ENCODE measurements around the gene TSGA10IP. TPM values are rescaled to one million over a fixed set of nuclear protein-coding genes. Genes with fewer than 3 reads are reported as not detected.
"Not testable (repeated sequence)": the region's sequence is repeated elsewhere in the genome, so short reads cannot be mapped to it uniquely, and the experiment has no call there.

TSGA10IP gene
- total RNA-seq, 1 donor from 2014 or later: not detected

DNA sequence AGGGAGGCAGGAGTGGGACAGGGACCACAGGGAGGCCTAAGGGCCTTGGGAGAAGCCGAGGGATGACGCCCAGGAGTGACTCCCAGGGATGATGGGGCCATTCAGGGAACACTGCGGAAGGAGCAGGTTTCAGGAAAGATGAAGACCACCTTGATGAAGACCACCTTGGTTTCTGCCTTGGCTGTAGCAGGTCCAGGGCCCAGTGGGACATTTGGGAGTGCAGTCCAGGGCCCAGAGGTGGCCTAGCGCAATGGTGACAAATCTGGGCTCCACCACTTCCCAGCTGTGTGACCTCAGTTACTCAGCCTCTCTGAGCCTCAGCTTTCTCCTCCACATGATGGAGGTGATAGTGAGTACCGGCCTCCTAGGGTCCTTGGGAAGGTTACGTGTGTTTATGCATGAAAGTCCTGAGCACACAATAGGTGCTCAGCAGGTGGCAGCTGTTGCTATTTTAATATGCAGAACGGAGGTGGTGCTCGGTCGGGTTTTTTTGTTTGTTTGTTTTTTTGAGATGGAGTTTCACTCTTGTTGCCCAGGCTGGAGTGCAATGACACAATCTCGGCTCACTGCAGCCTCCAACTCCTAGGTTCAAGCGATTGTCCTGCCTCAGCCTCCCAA is 770 bp downstream of the TSGA10IP start:
- DNase-seq (ENCODE audit: low read depth): no peak

DNA sequence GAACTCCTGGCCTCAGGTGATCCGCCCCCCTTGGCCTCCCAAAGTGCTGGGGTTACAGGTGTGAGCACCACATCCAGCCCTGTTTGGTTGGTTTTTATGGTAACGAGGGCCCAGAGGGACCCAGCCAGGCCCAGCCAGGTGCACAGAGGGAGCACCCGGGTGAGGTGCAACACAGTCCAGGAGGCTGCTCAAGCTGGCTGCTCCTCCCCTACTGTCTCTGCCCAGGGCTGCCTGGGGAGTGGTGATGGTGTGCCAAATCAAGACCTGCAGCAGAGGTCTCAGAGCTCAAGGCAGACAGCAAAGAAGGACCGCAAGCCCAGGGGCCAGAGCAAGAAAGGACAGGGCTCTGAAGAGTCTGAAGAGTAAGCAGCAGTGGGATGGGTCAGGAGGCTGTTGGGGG is 1.4 kb downstream of the TSGA10IP start:
- DNase-seq (ENCODE audit: low read depth): no peak

DNA sequence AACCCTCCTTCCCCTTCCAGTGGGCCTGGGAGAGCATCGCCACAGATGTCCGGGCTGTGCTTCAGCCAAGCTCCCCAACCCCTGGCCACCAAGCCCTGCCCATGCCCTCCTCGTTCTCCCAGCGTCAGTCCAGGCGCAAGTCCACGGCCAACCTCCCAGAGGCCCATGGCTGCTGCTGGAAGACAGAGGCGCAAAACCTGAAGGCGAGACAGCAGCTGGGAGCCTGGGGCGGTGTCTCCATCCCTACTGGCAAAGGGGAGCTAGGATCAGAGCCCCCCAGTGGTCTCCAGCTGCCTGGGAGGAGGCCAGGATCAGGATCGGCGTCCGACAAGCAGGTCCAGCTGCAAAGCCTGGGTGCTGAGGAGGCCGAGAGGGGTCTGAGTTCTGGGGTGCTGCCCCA is 1.9 kb downstream of the TSGA10IP start:
- no peak for DNase-seq (ENCODE audit: low read depth)

DNA sequence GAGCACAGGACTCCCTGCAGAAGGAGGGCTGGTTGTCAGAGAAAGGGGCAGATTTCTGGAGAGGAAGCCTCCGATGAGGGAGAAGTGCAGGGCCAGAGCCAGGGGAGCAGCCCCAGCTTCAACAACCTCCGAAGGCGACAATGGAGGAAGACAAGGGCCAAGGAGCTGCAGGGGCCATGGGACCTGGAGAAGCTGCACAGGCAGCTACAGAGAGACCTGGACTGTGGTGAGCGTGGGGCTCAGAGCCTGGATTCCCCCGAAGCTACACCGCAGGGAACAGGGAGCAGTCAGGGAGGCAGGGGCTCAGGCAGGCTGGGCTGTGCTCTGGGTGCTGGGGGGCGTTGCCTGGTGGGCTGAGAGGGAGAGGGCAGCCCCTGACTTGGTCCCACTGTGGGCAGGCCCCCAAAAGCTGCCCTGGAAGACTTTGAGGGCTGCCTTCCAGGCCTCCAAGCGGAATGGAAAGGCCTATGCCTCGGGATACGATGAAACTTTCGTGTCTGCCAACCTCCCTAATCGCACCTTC is 2.4 kb downstream of the TSGA10IP start:
- no peak for DNase-seq (ENCODE audit: low read depth)

DNA sequence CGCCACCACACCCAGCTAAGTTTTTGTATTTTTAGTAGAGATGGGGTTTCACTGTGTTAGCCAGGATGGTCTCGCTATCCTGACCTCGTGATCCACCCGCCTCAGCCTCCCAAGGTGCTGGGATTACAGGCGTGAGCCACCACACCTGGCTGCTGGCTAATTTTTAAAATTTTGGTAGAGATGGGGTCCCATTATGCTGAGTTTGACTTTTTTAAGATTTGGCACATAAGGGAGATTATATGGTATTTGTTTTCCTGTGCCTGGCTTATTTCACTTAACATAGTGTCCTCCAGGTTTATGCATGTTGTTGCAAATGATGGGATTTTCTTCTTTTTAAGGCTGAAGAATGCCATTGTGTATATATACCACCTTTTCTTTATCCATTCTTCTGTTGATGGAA is 5.4 kb downstream of the TSGA10IP start:
- DNase-seq (ENCODE audit: low read depth): not testable (repeated sequence)

DNA sequence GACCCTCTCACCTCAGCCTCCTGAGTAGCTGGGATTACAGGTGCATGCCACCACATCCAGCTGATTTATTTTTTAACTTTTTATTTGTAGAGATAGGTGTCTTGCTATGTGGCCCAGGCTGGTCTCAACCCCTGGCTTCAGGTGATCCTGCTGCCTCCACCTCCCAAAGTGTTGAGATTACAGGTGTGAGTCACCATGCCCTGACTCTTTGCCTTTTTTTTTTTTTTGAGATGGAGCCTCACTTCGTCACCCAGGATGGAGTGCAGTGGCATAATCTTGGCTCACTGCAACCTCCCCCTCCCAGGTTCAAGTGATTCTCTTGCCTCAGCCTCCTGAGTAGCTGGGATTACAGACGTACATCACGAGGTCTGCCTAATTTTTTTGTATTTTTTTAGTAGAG is 6.4 kb downstream of the TSGA10IP start:
- not testable (repeated sequence) for DNase-seq (ENCODE audit: low read depth)

DNA sequence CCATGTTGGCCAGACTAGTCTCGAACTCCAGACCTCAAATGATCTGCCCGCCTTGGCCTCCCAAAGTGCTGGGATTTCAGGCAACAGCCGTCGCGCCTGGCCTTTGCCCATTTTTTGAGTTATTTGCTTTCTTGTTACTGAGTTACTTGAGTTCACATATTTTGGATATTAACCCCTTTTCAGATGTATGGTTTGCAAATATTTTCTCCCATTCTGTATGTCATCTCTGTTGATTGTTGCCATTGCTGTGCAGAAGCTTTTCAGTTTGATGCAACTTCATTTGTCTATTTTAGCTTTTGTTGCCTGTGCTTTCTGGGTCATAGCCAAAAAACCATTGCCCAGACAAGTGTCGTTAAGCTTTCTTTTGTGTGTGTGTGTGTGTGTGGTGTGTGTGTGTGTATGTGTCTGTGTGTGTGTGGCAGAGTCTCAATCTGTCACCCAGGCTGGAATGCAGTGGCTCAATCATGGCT is 6.8 kb downstream of the TSGA10IP start:
- DNase-seq (ENCODE audit: low read depth): no peak

DNA sequence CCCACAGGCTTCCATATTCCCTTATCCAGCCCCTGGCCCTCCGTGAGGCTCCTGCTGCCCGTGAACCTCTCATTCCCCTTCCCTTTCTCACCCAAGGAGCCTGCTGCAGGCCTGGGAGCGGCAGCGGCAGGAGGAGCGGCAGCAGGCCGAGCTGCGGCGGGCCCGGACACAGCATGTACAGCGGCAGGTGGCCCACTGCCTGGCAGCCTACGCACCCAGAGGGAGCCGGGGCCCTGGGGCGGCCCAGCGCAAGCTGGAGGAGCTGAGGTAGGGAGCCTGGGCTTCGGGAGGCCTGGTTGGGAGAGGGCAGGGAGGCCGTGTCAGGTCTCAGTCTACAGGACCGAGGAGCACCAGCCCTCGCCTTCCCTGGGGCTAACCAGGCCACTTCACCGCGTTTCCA is 8.2 kb downstream of the TSGA10IP start:
- no peak for DNase-seq (ENCODE audit: low read depth)

DNA sequence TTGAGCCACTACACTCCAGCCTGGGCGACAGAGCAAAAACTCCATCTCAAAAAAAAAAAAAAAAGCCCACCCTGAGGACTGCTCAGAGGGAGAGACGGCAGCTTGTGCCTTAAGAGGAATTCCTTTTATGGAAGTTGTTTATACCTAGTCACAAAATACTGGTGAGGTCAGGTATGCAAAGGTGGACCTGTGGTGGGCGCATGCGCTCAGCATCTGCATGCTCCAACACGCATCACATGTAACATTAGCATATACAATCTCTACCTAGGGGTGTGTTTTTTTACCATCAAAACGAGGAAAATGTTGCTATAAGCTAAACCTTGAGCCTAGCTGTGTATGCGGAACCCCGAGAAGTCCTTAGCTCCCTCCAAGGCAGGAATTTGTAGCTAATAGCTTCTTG is 9.5 kb downstream of the TSGA10IP start:
- DNase-seq (ENCODE audit: low read depth): no peak

DNA sequence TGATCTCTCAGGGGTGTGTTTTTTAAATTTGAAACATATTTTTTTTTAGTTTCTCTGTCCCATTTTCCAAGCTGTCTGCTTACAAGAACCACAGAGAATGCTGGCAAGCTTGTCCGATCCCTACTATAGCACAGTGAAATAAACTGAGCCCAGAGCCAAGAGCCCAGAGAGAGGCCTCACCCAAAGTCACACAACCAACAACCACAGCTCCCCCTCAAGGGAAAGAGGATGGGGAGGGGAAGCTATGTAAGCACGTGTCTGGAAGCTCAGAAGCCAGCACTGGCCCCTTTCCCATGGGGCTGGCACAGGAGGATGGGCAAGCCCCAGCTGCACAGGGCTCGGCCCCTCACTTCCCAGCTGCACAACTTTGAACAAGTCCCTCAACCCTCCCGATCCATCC is 13.0 kb downstream of the TSGA10IP start:
- no peak for DNase-seq (ENCODE audit: low read depth)

DNA sequence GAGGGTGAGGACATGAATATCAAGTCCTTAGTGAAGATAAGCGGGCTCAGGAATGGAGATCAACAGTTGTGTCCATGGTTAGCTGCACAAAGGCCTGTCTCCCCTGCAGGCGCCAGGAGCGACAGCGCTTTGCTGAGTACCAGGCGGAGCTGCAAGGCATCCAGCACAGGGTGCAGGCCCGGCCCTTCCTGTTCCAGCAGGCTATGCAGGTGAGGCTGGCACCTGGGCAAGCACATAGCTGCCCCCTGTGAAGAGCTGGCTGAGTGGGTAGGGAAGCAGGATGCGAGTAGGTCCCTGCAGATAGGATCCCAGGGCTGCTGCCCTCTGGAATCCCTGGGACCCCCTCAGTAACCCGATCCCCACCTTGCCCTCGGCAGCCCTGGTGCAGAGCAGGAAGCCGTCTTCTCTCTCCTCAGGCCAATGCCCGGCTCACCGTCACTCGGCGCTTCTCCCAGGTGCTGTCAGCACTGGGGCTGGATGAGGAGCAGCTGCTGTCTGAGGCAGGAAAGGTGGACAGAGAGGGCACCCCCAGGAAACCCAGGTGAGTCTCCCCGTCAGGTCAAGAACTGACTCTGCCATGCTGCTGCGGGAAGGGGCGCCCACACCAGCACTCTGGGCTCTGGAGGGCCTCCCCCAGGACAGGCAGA is 13.6 kb downstream of the TSGA10IP start:
- no peak for DNase-seq (ENCODE audit: low read depth)

DNA sequence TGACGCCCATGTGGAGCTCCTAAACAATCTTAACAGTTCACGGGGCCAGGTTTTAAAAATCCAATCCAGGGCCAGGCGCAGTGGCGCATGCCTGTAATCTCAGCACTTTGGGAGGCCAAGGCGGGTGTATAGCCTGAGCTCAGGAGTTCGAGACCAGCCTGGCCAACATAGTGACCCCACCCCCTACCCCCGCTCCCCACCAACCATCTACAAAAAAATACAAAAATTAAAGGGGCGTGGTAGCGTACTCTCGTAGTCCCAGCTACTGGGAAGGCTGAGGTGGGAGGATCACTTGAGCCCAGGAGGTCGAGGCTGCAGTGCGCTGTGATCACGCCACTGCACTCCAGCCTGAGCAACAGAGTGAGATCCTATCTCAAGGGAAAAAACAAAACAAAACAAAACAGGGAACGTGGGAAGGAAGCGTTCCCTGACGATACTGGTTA is 15.6 kb downstream of the TSGA10IP start:
- no peak for DNase-seq (ENCODE audit: low read depth)

DNA sequence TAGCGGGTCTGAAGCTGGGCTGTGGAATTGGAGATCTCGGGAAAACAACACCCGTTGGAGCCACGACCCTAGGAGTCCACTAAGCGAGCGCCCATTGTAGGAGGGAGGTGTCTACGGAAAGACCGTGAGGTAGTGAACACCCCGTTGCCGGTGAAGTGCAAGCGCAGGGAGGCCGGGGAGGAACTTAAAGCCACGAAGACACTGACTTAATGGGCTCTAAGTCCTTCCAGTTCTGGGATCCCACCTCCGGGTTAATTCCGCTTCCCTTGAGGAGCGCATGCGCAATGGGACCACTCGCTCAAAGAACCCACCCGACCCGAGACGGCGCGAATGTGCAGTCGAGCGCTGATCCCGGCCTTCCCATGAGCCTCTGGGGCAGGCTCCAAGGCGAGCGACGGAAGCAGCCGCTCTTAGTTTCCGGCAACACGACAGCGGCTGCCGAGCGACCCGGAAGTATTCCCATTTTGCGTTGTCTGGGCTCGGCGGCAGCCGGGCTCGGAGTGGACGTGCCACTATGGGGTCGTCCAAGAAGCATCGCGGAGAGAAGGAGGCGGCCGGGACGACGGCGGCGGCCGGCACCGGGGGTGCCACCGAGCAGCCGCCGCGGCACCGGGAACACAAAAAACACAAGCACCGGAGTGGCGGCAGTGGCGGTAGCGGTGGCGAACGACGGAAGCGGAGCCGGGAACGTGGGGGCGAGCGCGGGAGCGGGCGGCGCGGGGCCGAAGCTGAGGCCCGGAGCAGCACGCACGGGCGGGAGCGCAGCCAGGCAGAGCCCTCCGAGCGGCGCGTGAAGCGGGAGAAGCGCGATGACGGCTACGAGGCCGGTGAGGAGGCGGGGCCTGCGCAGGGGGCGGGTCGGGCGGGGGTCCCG is 16.2 kb downstream of the TSGA10IP start, which contains the start of gene SART1:
Gene SART1 (plus strand): TSS at position 468 of the 874 bp plus-strand sequence. CDS start 47 bp downstream, at position 515.
- peak; percentile 93 for DNase-seq (ENCODE audit: low read depth)

DNA sequence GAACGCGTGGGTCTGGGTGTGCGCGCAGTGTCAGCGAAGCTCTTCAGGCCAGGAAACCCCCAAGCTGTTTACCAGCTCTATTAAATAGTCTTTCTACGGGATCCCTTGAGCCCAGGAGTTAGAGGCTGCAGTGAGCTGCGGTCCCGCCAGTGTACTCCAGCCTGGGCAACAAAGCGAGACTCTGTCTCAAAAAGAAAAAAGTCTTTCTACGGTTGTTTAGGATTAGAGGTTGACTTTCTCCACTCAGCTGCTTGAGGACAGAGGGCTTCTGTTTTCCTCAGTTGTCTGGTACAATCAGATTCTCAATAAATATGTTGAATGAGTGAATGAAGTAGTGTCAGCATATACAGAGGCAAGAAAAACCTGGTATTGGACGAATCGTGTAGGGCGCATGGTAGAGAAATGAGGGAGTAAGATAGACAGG is 16.9 kb downstream of the TSGA10IP start:
- no peak for DNase-seq (ENCODE audit: low read depth)

DNA sequence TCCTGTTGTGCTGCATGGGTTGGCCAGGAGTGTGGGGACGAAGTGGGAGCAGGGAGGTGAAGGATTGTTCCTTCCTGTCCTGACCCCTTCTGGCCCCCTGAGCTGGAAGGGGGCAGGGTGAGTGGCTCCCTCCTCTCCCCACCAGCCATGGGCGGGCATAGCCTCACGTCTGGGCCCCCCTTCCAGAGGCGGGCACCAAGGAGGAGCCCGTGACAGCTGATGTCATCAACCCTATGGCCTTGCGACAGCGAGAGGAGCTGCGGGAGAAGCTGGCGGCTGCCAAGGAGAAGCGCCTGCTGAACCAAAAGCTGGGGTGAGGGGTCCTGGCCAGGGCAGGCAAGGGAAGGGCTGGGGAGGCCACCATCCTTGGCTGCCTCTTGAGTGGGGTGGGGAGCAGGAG is 19.6 kb downstream of the TSGA10IP start:
- DNase-seq (ENCODE audit: low read depth): no peak

DNA sequence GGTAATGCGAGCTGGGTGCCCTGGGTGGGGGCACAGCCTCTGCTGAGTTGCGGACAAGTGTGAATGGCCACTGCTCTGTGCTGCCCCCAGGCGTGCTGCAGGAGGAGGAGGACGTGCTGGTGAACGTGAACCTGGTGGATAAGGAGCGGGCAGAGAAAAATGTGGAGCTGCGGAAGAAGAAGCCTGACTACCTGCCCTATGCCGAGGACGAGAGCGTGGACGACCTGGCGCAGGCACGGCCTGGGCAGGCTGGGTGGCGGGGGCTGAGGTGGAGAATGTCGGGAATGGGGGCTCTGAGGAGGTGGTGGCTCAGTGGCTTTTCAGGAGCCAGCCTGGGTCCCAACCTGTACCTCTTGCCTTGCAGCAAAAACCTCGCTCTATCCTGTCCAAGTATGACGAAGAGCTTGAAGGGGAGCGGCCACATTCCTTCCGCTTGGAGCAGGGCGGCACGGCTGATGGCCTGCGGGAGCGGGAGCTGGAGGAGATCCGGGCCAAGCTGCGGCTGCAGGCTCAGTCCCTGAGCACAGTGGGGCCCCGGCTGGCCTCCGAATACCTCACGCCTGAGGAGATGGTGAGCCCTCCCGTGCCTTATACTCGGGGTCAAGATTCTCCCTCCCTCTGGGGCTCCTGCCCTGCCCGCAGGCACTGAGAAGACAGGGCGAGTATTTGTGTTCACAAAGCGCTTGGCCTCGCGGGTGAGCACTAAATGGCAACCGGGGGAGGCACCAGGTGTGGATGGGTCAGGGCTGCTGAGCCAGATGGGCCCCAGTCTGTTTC is 20.9 kb downstream of the TSGA10IP start:
- no peak for DNase-seq (ENCODE audit: low read depth)

DNA sequence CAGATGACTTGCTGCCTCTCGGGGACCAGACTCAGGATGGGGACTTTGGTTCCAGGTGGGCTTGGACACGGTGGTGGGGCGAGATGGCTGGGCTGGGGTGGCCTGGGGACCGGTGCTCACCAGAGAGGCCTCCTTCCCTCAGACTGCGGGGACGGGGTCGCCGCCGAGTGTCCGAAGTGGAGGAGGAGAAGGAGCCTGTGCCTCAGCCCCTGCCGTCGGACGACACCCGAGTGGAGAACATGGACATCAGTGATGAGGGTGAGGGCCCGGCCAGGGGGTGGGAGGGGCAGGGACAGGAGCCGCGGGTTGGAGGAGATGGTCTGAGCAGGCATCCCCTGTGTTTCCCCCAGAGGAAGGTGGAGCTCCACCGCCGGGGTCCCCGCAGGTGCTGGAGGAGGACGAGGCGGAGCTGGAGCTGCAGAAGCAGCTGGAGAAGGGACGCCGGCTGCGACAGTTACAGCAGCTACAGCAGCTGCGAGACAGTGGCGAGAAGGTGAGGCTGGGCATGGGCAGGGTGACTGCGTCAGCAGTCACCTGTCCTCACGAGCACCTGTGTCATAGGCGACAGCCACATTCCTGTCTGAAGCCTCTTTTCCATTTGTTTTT is 22.2 kb downstream of the TSGA10IP start:
- DNase-seq (ENCODE audit: low read depth): no peak

DNA sequence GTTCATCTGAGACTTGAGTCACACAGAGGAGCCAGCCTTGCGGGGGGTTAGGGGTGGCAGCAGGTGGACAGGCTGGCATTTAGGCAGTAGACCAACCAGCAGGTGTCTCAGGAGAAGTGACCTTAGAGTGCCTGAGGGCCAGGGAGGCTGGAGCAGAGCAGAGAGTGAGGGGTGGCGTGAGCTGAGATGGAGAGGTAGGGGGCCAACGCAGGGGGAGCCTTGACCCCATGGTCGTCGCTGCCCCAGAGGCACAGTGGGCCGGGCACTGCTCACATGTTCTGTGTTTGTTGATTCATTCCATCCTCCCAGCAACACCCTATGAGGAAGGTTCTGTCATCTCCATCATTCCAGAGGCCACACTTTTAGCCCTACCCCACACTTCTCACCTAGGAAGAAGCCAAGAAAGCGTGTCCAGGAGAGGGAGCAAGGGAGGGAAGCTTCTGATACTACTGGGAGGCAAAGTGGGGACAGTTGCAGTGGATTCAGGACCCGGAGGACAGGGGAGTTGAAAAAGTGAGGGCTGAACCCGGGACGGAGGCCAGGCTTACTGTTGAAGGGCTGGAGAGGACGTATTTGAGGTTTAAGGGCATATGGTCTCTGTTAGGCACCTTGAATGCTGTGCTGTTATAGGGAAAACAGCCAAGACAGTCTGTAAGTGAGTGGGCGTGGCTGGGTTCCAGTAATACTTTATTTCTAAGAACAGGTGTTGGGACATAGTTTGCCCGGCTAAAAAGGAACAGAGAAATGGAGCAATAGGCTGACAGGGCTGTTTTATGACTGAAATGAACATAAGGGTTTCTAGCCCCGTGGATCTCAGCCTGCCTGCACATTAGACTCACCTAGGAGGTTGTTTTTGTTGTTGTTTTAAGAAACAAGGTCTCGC is 23.6 kb downstream of the TSGA10IP start:
- DNase-seq (ENCODE audit: low read depth): no peak

DNA sequence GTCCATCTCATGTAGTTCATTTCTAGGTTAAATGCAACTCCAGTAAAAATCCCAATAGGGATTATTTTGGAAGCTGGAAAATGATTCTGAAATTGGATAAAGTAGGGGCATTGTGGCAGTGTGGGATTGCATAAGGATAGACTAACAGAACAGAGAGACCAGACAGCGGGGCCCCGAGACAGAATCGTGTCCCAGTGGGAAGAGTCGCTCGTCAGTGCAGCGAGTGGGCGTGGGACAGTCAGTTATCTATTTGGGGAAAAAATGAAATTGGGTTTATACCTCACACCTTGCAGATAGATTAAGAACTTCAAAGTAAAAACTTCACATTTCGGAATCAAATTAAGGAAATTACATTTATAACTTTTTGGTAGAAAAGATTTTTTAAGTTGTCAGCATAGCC is 26.8 kb downstream of the TSGA10IP start:
- no peak for DNase-seq (ENCODE audit: low read depth)

All from renal cortical epithelial cell (primary cell).